NCI-H1436 (cell line): ENCODE measurements around the gene TRIM68.
A peak's percentile ranks its signal among the peaks of the same experiment; 100 is the strongest.

Source experiments
- DNase-seq: peaks from one replicate; lab custom pipeline; 2025; lab: John Stamatoyannopoulos, UW

TRIM68 gene

GRCh38 chr11:4607781-4608666 lies at the start of gene TRIM68:
Gene TRIM68 (minus strand): TSS chr11:4608231. CDS start chr11:4605504, 2,727 bp downstream.
- peak; percentile 91 for DNase-seq

- no peak for DNase-seq
Measured at GRCh38 chr11:4654635-4655369, 46.8 kb upstream of the TRIM68 start.

GRCh38 chr11:4647766-4648165 lies 39.7 kb upstream of the TRIM68 start:
- DNase-seq = no peak

GRCh38 chr11:4645974-4646373 lies 37.9 kb upstream of the TRIM68 start:
- DNase-seq = no peak

GRCh38 chr11:4644233-4644632 lies 36.2 kb upstream of the TRIM68 start:
- DNase-seq = no peak

- no peak for DNase-seq
Measured at GRCh38 chr11:4643682-4644081, 35.7 kb upstream of the TRIM68 start, which contains the start of gene OR51E1. Gene OR51E1 (plus strand): TSS chr11:4643982. CDS start chr11:4652527, 8,545 bp downstream.

- DNase-seq = no peak
Measured at GRCh38 chr11:4643076-4643475, 35.0 kb upstream of the TRIM68 start.

- DNase-seq = no peak
Measured at GRCh38 chr11:4642043-4642442, 34.0 kb upstream of the TRIM68 start.

GRCh38 chr11:4641501-4641900 lies 33.5 kb upstream of the TRIM68 start:
- DNase-seq = no peak

- no peak for DNase-seq
Measured at GRCh38 chr11:4639931-4640330, 31.9 kb upstream of the TRIM68 start.

GRCh38 chr11:4637662-4638047 lies 29.6 kb upstream of the TRIM68 start:
- DNase-seq = no peak

- peak; percentile 67 for DNase-seq
Measured at GRCh38 chr11:4636962-4637661, 29.1 kb upstream of the TRIM68 start, which contains the start of gene OR51D1. Gene OR51D1 (plus strand): TSS chr11:4637477. CDS start chr11:4639791, 2,314 bp downstream.

GRCh38 chr11:4636136-4636535 lies 28.1 kb upstream of the TRIM68 start:
- DNase-seq = no peak

- peak; percentile 82 for DNase-seq
Measured at GRCh38 chr11:4626207-4627099, 18.4 kb upstream of the TRIM68 start.

GRCh38 chr11:4619514-4619913 lies 11.5 kb upstream of the TRIM68 start:
- DNase-seq = no peak

- no peak for DNase-seq
Measured at GRCh38 chr11:4615856-4616444, 7.9 kb upstream of the TRIM68 start.

- DNase-seq = no peak
Measured at GRCh38 chr11:4611986-4612385, 4.0 kb upstream of the TRIM68 start.

- no peak for DNase-seq
Measured at GRCh38 chr11:4610258-4610935, 2.4 kb upstream of the TRIM68 start.

- no peak for DNase-seq
Measured at GRCh38 chr11:4607096-4607495, 935 bp downstream of the TRIM68 start.
